ENCODE data around the gene DCAF11. TPM values are rescaled to one million over a fixed set of nuclear protein-coding genes. Genes with fewer than 3 reads are reported as not detected.

DCAF11 gene
- total and polyA plus RNA-seq, 2 of the 13 experiments (the other 11 are each of a cell fraction or from before 2014, with no cell fraction given) = 150 to 257 TPM

GRCh38 chr14:24093901-24094840, 20.4 kb upstream of the DCAF11 start, which contains the start of gene PCK2 (continued):
- TF ChIP-seq HNF4G (IDR thresholded peaks at IDR 0.05; ENCODE audit: borderline replicate concordance, low read depth, low read length) (peak; percentile 93), HNF4G (CRISPR knock-in tag; IDR thresholded peaks at IDR 0.05; ENCODE audit: borderline replicate concordance, low read depth) (peak; percentile 50), HNRNPUL1 (IDR thresholded peaks at IDR 0.05; ENCODE audit: low read depth, low read length) (no peak), ZFP37 (CRISPR knock-in tag; IDR thresholded peaks at IDR 0.05; ENCODE audit: borderline replicate concordance) (peak; percentile 94), ZNF564 (CRISPR knock-in tag; IDR thresholded peaks at IDR 0.05) (no peak), SNRNP70 (IDR thresholded peaks at IDR 0.05; ENCODE audit: low read depth, low read length) (no peak), FOXP1 (IDR thresholded peaks at IDR 0.05) (no peak), FOXP1 (CRISPR knock-in tag; IDR thresholded peaks at IDR 0.05) (peak; percentile 56), ETV6 (CRISPR knock-in tag; conservative IDR thresholded peaks at IDR 0.05) (peak; percentile 80), CC2D1A (CRISPR knock-in tag; IDR thresholded peaks at IDR 0.05) (peak; percentile 96; the same call in 1 of the 2 replicates), ZNF841 (CRISPR knock-in tag; IDR thresholded peaks at IDR 0.05; ENCODE audit: borderline replicate concordance) (no peak), ZSCAN31 (CRISPR knock-in tag; IDR thresholded peaks at IDR 0.05; ENCODE audit: low read depth) (peak; percentile 79; the same call in 1 of the 2 replicates), DNMT1 (CRISPR knock-in tag; IDR thresholded peaks at IDR 0.05) (peak; percentile 94), ZNF768 (CRISPR knock-in tag; IDR thresholded peaks at IDR 0.05) (peak; percentile 89), SIX4 (CRISPR knock-in tag; IDR thresholded peaks at IDR 0.05) (0 out of 2 replicates have a peak, but pooled peaks have one; percentile 58), ZFP90 (CRISPR knock-in tag; IDR thresholded peaks at IDR 0.05; ENCODE audit: borderline replicate concordance) (peak; percentile 96), ZNF253 (CRISPR knock-in tag; IDR thresholded peaks at IDR 0.05; ENCODE audit: borderline replicate concordance) (no peak), HNF4A (CRISPR knock-in tag; IDR thresholded peaks at IDR 0.05) (peak; percentile 90)
- TF ChIP-seq, protein P1, sequence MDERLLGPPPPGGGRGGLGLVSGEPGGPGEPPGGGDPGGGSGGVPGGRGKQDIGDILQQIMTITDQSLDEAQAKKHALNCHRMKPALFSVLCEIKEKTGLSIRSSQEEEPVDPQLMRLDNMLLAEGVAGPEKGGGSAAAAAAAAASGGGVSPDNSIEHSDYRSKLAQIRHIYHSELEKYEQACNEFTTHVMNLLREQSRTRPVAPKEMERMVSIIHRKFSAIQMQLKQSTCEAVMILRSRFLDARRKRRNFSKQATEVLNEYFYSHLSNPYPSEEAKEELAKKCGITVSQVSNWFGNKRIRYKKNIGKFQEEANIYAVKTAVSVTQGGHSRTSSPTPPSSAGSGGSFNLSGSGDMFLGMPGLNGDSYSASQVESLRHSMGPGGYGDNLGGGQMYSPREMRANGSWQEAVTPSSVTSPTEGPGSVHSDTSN (CRISPR knock-in tag; IDR thresholded peaks at IDR 0.05) = no peak
- TF ChIP-seq, protein P2, sequence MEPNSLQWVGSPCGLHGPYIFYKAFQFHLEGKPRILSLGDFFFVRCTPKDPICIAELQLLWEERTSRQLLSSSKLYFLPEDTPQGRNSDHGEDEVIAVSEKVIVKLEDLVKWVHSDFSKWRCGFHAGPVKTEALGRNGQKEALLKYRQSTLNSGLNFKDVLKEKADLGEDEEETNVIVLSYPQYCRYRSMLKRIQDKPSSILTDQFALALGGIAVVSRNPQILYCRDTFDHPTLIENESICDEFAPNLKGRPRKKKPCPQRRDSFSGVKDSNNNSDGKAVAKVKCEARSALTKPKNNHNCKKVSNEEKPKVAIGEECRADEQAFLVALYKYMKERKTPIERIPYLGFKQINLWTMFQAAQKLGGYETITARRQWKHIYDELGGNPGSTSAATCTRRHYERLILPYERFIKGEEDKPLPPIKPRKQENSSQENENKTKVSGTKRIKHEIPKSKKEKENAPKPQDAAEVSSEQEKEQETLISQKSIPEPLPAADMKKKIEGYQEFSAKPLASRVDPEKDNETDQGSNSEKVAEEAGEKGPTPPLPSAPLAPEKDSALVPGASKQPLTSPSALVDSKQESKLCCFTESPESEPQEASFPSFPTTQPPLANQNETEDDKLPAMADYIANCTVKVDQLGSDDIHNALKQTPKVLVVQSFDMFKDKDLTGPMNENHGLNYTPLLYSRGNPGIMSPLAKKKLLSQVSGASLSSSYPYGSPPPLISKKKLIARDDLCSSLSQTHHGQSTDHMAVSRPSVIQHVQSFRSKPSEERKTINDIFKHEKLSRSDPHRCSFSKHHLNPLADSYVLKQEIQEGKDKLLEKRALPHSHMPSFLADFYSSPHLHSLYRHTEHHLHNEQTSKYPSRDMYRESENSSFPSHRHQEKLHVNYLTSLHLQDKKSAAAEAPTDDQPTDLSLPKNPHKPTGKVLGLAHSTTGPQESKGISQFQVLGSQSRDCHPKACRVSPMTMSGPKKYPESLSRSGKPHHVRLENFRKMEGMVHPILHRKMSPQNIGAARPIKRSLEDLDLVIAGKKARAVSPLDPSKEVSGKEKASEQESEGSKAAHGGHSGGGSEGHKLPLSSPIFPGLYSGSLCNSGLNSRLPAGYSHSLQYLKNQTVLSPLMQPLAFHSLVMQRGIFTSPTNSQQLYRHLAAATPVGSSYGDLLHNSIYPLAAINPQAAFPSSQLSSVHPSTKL (CRISPR knock-in tag; IDR thresholded peaks at IDR 0.05) = peak; percentile 88
- TF ChIP-seq, protein P3, sequence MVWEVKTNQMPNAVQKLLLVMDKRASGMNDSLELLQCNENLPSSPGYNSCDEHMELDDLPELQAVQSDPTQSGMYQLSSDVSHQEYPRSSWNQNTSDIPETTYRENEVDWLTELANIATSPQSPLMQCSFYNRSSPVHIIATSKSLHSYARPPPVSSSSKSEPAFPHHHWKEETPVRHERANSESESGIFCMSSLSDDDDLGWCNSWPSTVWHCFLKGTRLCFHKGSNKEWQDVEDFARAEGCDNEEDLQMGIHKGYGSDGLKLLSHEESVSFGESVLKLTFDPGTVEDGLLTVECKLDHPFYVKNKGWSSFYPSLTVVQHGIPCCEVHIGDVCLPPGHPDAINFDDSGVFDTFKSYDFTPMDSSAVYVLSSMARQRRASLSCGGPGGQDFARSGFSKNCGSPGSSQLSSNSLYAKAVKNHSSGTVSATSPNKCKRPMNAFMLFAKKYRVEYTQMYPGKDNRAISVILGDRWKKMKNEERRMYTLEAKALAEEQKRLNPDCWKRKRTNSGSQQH (CRISPR knock-in tag; IDR thresholded peaks at IDR 0.05; ENCODE audit: low read depth) = no peak; the same call in none of the 2 replicates
- TF ChIP-seq, protein P4, sequence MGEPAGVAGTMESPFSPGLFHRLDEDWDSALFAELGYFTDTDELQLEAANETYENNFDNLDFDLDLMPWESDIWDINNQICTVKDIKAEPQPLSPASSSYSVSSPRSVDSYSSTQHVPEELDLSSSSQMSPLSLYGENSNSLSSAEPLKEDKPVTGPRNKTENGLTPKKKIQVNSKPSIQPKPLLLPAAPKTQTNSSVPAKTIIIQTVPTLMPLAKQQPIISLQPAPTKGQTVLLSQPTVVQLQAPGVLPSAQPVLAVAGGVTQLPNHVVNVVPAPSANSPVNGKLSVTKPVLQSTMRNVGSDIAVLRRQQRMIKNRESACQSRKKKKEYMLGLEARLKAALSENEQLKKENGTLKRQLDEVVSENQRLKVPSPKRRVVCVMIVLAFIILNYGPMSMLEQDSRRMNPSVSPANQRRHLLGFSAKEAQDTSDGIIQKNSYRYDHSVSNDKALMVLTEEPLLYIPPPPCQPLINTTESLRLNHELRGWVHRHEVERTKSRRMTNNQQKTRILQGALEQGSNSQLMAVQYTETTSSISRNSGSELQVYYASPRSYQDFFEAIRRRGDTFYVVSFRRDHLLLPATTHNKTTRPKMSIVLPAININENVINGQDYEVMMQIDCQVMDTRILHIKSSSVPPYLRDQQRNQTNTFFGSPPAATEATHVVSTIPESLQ (CRISPR knock-in tag; conservative IDR thresholded peaks at IDR 0.05) = peak; percentile 93; the same call in 1 of the 2 replicates
